Measurements from ENCODE around the gene CEP85L. TPM values are rescaled to one million over a fixed set of nuclear protein-coding genes. Genes with fewer than 3 reads are reported as not detected.

The CEP85L gene
- total RNA-seq, 2 donors from 2014 or later, result 32.3 to 46.2 TPM

GRCh38 chr6:118504611-118505010 lies 146.8 kb downstream of the CEP85L start:
- ATAC-seq (replicated peaks), result no peak
- H3K4me3 Mint-ChIP-seq, result no peak overlapping the region
- no peaks in the 10 kb centered on the region for H3K9me3 Mint-ChIP-seq
- H3K4me1 Mint-ChIP-seq, result peaks cover 4% of the 10 kb centered on the region
- peaks cover 55% of the 10 kb centered on the region for H3K36me3 Mint-ChIP-seq (ENCODE audit: low read depth)
- no peak overlapping the region for H3K27ac Mint-ChIP-seq
- no peaks in the 10 kb centered on the region for H3K27me3 Mint-ChIP-seq

DNA sequence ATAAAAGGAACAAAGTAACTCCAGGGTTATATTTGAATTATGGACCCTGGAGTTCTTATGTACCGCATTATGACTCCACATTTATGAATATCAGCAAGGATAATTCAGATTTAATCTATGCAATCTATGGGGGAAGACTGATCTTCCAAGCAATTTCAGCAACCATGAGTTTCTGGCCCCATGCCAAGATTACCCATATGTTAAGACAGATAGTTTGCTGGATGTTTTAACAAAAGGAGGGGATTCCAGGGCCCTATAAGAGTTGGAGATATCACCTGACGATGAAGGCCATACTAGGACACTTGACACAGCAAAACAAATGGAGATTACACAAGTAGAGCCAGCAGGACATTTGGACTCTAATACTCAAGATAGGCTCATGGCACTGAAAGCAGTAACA lies 149.2 kb downstream of the CEP85L start:
- Mint-ChIP-seq H3K4me3 (no peak overlapping the region), H3K4me1 (peaks cover 4% of the 10 kb centered on the region), H3K36me3 (ENCODE audit: low read depth) (peaks cover 65% of the 10 kb centered on the region), H3K27me3 (no peaks in the 10 kb centered on the region), H3K9me3 (no peaks in the 10 kb centered on the region), H3K27ac (no peak overlapping the region)
- ATAC-seq (replicated peaks), result no peak

DNA sequence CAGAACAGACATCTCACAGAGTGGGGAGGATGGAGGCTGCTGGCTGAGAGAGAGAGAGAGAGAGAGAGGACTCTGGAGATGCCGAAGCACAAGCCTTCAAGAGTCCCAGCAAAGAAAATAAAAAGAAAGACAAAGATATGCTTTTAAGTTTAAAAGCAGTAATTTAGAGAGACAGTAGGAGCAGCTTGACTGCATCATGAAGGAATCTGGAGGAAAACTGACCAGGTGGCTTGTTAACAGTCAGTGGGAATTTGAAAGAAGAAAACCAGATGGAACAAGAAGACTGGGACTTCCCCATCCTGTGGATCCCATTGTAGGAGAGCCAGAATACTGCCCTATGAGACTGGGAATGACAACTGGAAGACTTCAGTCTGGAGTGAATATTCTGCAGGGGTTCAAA lies 149.6 kb downstream of the CEP85L start:
- peaks cover 68% of the 10 kb centered on the region for H3K36me3 Mint-ChIP-seq (ENCODE audit: low read depth)
- no peak overlapping the region for H3K27ac Mint-ChIP-seq
- H3K4me1 Mint-ChIP-seq, result peaks cover under 1% of the 10 kb centered on the region
- ATAC-seq (replicated peaks), result no peak
- H3K27me3 Mint-ChIP-seq, result no peaks in the 10 kb centered on the region
- H3K9me3 Mint-ChIP-seq, result no peaks in the 10 kb centered on the region
- H3K4me3 Mint-ChIP-seq, result no peak overlapping the region

DNA sequence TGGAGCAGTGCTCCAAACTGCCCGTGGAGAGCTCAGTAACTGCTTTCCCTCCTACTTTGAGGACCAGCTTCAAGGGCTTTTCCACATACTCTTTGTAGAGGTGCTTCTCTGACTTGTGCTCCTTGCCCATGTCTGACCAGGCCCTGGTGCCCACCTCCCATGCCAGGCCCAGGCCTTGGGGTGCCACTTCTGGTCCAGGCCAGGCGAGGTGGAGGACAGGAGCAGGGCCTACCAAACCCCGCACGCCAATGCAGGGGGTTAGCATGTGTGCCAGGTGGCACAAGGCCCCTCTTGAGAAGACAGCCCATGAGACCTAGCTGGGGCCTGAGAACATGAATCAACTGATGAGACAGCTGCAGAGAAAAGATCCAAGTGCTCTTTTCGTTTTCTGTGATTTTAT lies 150.3 kb downstream of the CEP85L start:
- Mint-ChIP-seq H3K27ac (no peak overlapping the region), H3K4me3 (no peak overlapping the region), H3K27me3 (no peaks in the 10 kb centered on the region), H3K36me3 (ENCODE audit: low read depth) (peaks cover 71% of the 10 kb centered on the region), H3K4me1 (no peaks in the 10 kb centered on the region), H3K9me3 (no peaks in the 10 kb centered on the region)
- ATAC-seq (replicated peaks), result no peak

- no peaks in the 10 kb centered on the region for H3K4me1 Mint-ChIP-seq
- ATAC-seq (replicated peaks), result no peak
- no peaks in the 10 kb centered on the region for H3K27me3 Mint-ChIP-seq
- H3K4me3 Mint-ChIP-seq, result no peak overlapping the region
- H3K36me3 Mint-ChIP-seq (ENCODE audit: low read depth), result peaks cover 73% of the 10 kb centered on the region
- H3K27ac Mint-ChIP-seq, result no peak overlapping the region
- no peaks in the 10 kb centered on the region for H3K9me3 Mint-ChIP-seq
Observed at GRCh38 chr6:118500130-118501015, 151.0 kb downstream of the CEP85L start.

DNA sequence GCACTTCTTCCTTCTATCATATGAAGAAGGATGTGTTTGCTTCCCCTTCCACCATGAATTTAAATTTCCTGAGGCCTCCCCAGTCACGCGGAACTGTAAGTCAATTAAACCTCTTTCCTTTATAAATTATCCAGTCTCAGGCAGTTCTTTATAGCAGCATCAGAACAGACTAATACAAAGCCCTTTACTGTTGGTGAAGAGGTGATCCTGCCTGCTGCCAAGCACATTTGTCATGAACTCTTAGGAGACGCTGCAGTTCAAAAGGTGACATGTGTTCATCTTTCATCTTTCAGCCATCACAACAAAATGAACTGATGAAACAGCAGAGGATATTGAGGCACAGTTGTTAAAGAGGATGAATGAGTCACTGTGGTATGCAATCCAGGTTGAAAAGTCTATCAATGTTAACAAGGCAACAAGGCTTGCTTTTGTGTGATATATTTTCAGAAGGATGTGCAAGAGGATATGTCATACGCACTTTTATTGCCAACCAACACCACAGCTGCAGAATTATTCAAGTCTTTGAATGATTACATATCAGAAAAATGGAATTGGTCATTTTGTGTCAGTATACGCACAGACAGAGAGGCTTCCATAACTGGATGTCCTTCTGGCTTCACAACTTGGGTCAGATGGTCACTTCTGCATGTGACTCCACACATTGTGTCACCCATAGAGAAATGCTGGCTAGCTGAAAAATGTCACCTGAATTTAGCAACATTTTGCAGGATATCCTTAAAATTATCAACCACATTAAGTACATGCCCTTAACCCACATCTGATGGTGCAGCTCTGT lies 155.7 kb downstream of the CEP85L start:
- Mint-ChIP-seq H3K36me3 (ENCODE audit: low read depth) (peaks cover 73% of the 10 kb centered on the region), H3K4me3 (no peak overlapping the region), H3K4me1 (peaks cover 8% of the 10 kb centered on the region), H3K27me3 (no peaks in the 10 kb centered on the region), H3K27ac (no peak overlapping the region), H3K9me3 (no peaks in the 10 kb centered on the region)
- peak; percentile 37 for ATAC-seq (replicated peaks)

GRCh38 chr6:118494091-118494490 lies 157.3 kb downstream of the CEP85L start:
- no peaks in the 10 kb centered on the region for H3K9me3 Mint-ChIP-seq
- H3K4me3 Mint-ChIP-seq, result no peak overlapping the region
- ATAC-seq (replicated peaks), result no peak
- H3K27ac Mint-ChIP-seq, result no peak overlapping the region
- no peaks in the 10 kb centered on the region for H3K27me3 Mint-ChIP-seq
- peaks cover 85% of the 10 kb centered on the region for H3K36me3 Mint-ChIP-seq (ENCODE audit: low read depth)
- peaks cover 16% of the 10 kb centered on the region for H3K4me1 Mint-ChIP-seq

DNA sequence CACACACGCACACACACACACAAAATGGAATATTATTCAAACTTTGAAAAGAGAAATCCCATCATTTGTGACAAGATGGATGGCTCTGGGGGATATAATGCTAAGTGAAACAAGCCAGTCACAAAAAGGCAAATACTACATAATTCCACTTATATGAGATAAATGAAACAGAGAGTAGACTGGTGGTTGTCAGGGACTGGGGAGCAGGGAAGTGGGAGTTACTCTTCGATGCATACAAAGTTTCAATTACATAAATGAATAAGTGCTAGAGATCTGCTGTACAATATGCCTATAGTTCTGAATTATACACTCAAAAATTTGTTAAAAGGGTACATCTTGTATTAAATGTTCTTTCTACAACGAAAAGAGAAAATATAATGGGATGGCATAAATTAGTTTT lies 161.4 kb downstream of the CEP85L start:
- no peak overlapping the region for H3K4me3 Mint-ChIP-seq
- peaks cover 98% of the 10 kb centered on the region for H3K36me3 Mint-ChIP-seq (ENCODE audit: low read depth)
- peaks cover 38% of the 10 kb centered on the region for H3K4me1 Mint-ChIP-seq
- no peaks in the 10 kb centered on the region for H3K27me3 Mint-ChIP-seq
- H3K27ac Mint-ChIP-seq, result no peak overlapping the region
- peaks cover 7% of the 10 kb centered on the region for H3K9me3 Mint-ChIP-seq
- ATAC-seq (replicated peaks), result peak; percentile 73

DNA sequence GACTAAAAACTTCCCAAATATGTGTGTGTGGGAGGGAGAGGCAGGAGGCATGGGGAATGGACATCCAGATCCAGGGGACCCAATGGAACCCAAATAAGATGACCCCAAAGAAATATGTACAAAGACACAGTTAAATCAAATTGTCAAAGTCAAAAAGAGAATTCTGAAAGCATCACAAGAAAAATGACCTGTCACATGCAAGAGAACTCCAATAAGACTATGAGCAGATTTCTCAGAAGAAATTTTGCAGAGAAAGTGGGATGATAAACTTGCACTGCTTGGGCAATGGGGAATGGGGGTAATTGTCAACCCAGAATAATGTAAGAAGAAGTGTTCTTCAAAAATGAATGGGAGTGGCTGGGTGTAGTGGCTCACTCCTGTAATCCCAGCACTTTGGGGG lies 162.8 kb downstream of the CEP85L start:
- H3K36me3 Mint-ChIP-seq (ENCODE audit: low read depth), result peaks cover 91% of the 10 kb centered on the region
- ATAC-seq (replicated peaks), result no peak
- H3K9me3 Mint-ChIP-seq, result peaks cover 7% of the 10 kb centered on the region
- no peaks in the 10 kb centered on the region for H3K27me3 Mint-ChIP-seq
- H3K4me3 Mint-ChIP-seq, result no peak overlapping the region
- H3K27ac Mint-ChIP-seq, result peak overlapping the region; percentile 44
- H3K4me1 Mint-ChIP-seq, result peaks cover 38% of the 10 kb centered on the region

- peak; percentile 90 for ATAC-seq (replicated peaks)
- Mint-ChIP-seq H3K9me3 (peaks cover 7% of the 10 kb centered on the region), H3K4me3 (no peak overlapping the region), H3K27ac (peak overlapping the region; percentile 41), H3K4me1 (peaks cover 30% of the 10 kb centered on the region), H3K36me3 (ENCODE audit: low read depth) (peaks cover 91% of the 10 kb centered on the region), H3K27me3 (no peaks in the 10 kb centered on the region)
Observed at GRCh38 chr6:118485601-118486550, 165.5 kb downstream of the CEP85L start.

GRCh38 chr6:118476551-118476950 lies 174.8 kb downstream of the CEP85L start:
- Mint-ChIP-seq H3K36me3 (ENCODE audit: low read depth) (peaks cover 76% of the 10 kb centered on the region), H3K4me3 (no peak overlapping the region), H3K27ac (no peak overlapping the region), H3K27me3 (no peaks in the 10 kb centered on the region), H3K4me1 (peaks cover 4% of the 10 kb centered on the region), H3K9me3 (no peaks in the 10 kb centered on the region)
- ATAC-seq (replicated peaks), result no peak

- H3K9me3 Mint-ChIP-seq, result no peaks in the 10 kb centered on the region
- H3K36me3 Mint-ChIP-seq (ENCODE audit: low read depth), result peaks cover 77% of the 10 kb centered on the region
- H3K27me3 Mint-ChIP-seq, result no peaks in the 10 kb centered on the region
- H3K4me3 Mint-ChIP-seq, result no peak overlapping the region
- peaks cover 4% of the 10 kb centered on the region for H3K4me1 Mint-ChIP-seq
- ATAC-seq (replicated peaks), result no peak
- peak overlapping the region; percentile 55 for H3K27ac Mint-ChIP-seq
Observed at GRCh38 chr6:118473266-118473665, 178.1 kb downstream of the CEP85L start.

- Mint-ChIP-seq H3K9me3 (no peaks in the 10 kb centered on the region), H3K36me3 (ENCODE audit: low read depth) (peaks cover 89% of the 10 kb centered on the region), H3K4me3 (no peak overlapping the region), H3K27ac (no peak overlapping the region), H3K4me1 (peaks cover 14% of the 10 kb centered on the region), H3K27me3 (no peaks in the 10 kb centered on the region)
- no peak for ATAC-seq (replicated peaks)
Observed at GRCh38 chr6:118469468-118469867, 181.9 kb downstream of the CEP85L start.
